HG03520 (cell line): ENCODE data around the gene TAPBPL.
A peak's percentile ranks its signal among the peaks of the same experiment; 100 is the strongest.
"Not testable (repeated sequence)": the region's sequence is repeated elsewhere in the genome, so short reads cannot be mapped to it uniquely, and the experiment has no call there.

Experiments used
- ATAC-seq: cut with Tn5 transposase; IDR thresholded peaks from one replicate; pipeline ENCODE4 v1.9.1; 2021; ENCODE audit warnings: mild to moderate bottlenecking, moderate library complexity; ENCODE audit not compliant: unreplicated experiment

Gene TAPBPL

DNA sequence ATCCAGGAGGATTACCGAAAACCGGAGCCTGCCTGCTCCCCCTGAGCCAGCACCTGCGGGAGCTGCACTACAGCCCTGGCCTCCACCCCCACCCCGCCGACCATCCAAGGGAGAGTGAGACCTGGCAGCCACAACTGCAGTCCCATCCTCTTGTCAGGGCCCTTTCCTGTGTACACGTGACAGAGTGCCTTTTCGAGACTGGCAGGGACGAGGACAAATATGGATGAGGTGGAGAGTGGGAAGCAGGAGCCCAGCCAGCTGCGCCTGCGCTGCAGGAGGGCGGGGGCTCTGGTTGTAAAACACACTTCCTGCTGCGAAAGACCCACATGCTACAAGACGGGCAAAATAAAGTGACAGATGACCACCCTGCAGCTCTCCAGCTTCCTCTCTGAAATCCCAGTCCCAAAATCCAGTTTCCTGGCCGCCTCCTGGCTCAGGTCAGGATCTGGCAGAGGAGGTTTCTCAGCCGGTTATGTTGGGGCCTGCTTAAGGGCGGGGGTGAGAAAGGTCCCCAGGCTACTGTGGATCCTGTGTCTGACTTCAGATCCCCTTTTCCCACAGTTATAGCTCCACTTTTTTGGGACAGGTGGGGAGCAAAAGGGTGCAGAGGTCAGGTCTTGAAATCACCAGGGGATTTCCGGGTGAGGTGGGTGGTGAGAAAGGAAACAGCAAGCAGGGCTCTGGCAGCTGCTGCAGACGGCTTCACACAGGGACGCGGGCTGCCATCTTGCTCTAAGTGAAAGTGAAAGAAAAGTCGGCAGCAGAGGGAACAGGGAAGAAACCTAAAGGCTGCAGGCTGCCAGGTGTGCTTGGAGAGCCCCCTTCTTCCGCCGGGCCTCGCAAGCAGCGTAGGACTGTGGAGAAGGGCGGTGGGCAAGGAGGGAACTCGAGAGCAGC is at the start of gene TAPBPL:
TSS of gene TAPBPL (plus strand) at position 695 of the 897 bp plus-strand sequence. CDS start 207 bp downstream, outside the sequence.
- no peak for ATAC-seq

DNA sequence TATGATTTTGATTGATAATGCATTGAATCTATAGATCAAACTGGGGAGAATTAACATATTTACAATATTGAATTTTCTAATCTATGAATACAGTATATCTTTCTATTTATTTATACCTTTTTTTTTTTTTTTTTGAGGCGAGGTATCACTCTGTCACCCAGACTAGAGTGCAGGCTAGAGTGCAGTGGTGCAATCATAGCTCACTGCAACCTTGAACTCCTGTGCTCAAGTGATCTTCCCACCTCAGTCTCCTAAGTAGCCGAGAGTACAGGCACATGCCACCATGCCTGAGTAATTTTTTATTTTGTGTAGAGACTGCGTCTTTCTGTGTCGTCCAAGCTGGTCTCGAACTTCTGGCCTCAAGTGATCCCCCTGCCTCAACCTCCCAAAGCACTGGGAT is 47.5 kb upstream of the TAPBPL start:
- no peak for ATAC-seq

GRCh38 chr12:6405963-6406362 is 45.9 kb upstream of the TAPBPL start:
- ATAC-seq = no peak

- ATAC-seq = no peak
Measured at GRCh38 chr12:6407236-6407954, 44.4 kb upstream of the TAPBPL start.

DNA sequence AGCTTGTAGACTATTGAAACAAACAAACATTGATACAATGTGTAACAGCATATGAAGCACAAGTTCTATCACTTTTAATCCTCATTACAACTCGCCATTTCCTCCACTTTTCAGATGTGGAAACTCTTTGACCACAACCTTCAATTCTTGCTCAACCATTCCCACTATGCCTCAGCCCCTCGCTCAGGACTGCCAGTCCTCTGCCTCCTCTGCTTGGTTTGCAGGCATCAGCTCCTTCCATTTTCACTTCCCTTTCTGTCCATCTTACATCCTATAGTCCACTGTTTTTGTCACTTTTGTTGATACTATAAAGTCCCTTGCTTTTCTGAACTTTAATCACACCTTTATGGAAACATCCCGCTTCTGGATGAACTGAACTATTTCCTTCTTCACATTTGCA is 35.2 kb upstream of the TAPBPL start:
- ATAC-seq = no peak

GRCh38 chr12:6418796-6419195 is 33.0 kb upstream of the TAPBPL start:
- no peak for ATAC-seq

DNA sequence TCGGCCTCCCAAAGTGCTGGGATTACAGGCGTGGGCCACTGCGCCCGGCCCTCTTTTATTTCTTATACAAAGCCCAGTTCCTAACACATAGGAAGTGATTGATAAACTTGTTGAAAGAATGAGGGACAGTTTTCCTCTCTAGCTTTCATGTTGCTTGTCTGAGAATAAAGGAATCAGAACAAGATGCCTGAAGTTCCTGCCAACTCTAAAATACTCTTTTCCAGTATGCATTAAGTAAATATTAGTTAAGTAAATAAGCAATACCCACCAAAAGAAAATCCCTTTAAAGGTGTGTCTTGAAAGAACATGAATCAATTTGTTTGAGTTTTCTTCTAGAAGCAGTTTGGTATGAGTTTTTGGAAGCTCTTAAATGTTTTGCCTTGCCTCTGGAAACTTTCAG is 31.5 kb upstream of the TAPBPL start:
- ATAC-seq = no peak

- no peak for ATAC-seq
Measured at GRCh38 chr12:6423267-6424007, 28.4 kb upstream of the TAPBPL start.

GRCh38 chr12:6424008-6424347 is 27.9 kb upstream of the TAPBPL start:
- no peak for ATAC-seq

- no peak for ATAC-seq
Measured at GRCh38 chr12:6424866-6425265, 27.0 kb upstream of the TAPBPL start.

DNA sequence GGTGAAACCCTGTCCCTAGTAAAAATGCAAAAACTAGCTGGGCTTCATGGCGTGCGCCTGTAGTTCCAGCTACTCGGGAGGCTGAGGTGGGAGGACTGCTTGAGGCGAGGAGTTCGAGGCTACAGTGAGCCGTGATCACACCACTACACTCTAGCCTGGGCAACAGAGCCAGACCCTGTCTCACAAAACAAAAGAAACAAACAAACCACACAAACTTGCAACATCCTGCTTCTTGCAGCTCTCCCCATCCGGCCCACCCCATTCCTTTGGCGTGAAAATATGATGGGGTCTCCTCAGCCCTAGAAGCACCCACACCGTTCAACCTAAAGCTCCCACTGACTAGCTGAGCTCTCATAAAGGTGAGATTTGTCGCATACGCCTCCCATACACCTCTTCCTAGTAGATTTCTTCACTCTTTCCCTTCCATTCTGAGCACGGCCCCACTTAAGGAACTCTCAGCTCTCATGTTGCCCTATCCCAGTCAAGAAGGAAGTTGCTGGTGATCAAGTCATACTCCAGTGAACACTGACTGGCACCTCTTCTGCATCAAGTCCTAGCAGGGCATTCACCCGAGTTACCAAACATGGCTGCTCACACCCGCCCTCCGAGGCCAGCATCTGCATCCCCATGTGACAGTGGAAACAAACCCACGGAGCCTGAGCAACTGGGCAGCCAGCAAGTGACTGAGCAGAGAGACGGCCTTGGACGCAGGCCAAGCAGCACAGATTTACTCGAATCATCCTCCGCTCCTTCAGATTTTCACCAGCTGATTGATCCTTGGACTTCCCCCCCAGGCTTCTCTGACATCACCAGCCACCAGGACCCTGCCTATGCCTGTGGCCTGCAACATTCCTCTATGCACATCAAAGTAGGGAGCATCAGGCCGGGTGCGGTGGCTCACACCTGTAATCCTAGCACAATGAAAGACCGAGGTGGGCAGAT is 26.0 kb upstream of the TAPBPL start:
- ATAC-seq = no peak

DNA sequence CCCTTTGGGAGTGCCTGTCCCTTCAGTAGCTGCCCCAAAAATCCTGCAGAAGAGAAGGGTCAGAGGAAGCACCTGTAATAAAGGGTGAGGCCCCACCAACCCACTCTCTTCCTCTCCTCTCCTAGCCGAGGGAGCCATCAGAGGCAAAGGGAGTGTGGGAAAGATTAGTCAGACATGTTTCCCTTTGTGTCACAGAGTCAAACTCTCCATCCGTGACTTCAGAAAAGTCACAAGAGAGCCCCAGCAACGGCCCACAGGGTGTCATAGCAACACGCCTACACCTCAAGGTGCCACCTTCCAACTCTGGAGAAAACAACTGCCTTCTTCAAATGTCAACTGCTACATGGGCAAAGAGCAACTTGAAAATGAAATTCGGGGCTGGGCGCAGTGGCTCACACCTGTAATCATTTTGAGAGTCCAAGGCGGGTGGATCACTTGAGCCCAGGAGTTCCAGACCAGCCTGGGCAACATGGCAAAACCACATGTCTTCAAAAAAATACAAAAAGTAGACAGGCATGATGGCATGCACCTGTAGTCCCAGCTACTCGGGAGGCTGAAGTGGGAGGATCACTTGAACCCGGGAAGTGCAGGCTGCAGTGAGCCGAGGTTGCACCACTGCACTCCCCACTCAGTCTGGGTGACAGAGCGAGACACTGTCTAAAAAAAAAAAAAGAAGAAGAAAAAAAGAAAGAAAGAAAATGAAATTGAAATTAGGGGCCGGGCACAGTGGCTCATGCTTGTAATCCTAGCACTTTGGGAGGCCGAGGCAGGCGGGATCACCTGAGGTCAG is 24.8 kb upstream of the TAPBPL start:
- ATAC-seq = peak; percentile 68

DNA sequence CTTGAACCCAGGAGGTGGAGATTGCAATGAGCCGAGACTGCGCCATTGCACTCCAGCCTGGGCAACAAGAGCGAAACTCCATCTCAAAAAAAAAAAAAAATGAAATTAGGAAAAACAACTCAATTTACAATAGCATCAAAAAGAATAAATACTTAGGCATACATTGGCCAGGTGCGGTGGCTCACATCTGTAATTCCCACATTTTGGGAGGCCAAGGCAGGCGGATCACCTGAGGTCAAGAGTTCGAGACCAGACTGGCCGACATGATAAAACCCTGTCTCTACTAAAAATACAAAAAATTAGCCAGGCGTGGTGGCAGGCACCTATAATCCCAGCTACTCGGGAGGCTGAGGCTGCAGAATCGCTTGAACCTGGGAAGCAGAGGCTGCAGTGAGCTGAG is 24.0 kb upstream of the TAPBPL start:
- ATAC-seq = not testable (repeated sequence)

GRCh38 chr12:6428326-6428725 is 23.5 kb upstream of the TAPBPL start:
- ATAC-seq = no peak

GRCh38 chr12:6430124-6430989 is 21.5 kb upstream of the TAPBPL start:
- no peak for ATAC-seq

- ATAC-seq = no peak
Measured at GRCh38 chr12:6432991-6433390, 18.9 kb upstream of the TAPBPL start.

- ATAC-seq = no peak
Measured at GRCh38 chr12:6434205-6435140, 17.4 kb upstream of the TAPBPL start.
